Lower lobe of right lung (tissue), 2 donors: ENCODE results near the gene REEP6. TPM values are rescaled to one million over a fixed set of nuclear protein-coding genes. Genes with fewer than 3 reads are reported as not detected.

Source experiments
- ATAC-seq, 2 donors: fragments of 200-7000 bp; cut with Tn5 transposase; one replicate each; pipeline ENCODE4 v1.9.1; 2020 to 2022; ENCODE audit warnings: mild to moderate bottlenecking in 2 of 2, moderate library complexity in 2 of 2
- DNase-seq: peaks from one replicate; pipeline ENCODE4 v3.0.0-alpha.2; 2020
- H3K27ac ChIP-seq: fragments of 200-600 bp; one replicate; pipeline ENCODE4 v1.8.0; 2022
- H3K27me3 ChIP-seq: fragments of 200-600 bp; one replicate; pipeline ENCODE4 v1.8.0; 2022; ENCODE audit warnings: low read depth
- H3K36me3 ChIP-seq: fragments of 200-600 bp; one replicate; pipeline ENCODE4 v1.8.0; 2022; ENCODE audit warnings: mild to moderate bottlenecking
- H3K4me1 ChIP-seq: fragments of 200-600 bp; one replicate; pipeline ENCODE4 v1.8.0; 2022
- H3K4me3 ChIP-seq: fragments of 200-600 bp; one replicate; pipeline ENCODE4 v1.8.0; 2022; ENCODE audit warnings: mild to moderate bottlenecking
- H3K9me3 ChIP-seq: fragments of 200-600 bp; one replicate; pipeline ENCODE4 v1.8.0; 2022
- CTCF ChIP-seq: fragments of 200-600 bp; IDR thresholded peaks from one replicate; pipeline ENCODE4 v1.8.0; 2022; ENCODE audit warnings: antibody characterized with exemption, mild to moderate bottlenecking
- intact Hi-C: fragments of 100-400 bp; cut with DNase I; formaldehyde crosslinking; loops from one replicate; pipeline ENCODE4 v1.11.0; 2022
- total RNA-seq: library from RNA; stranded (reverse); fragmentation: NEBNext Ultra II Directional; extraction: Animal tissue kit (Norgen Biotek cat#: 25700); gene quantifications from one replicate; pipeline ENCODE4 v1.2.1, GENCODE V29; 2021
- donor health status: DM: no; HTN: yes; CAD: no; lungs with severe emphysema.

The REEP6 gene
- total RNA-seq, 1 donor from 2014 or later = 2.5 TPM

GRCh38 chr19:1507763-1508506, 17.0 kb downstream of the REEP6 start:
- no peak for TF ChIP-seq CTCF
- no peaks in the 10 kb centered on the region for H3K36me3 ChIP-seq
- H3K27ac ChIP-seq = peak overlapping the region; percentile 78
- H3K4me1 ChIP-seq = peaks cover 21% of the 10 kb centered on the region
- no peaks in the 10 kb centered on the region for H3K9me3 ChIP-seq
- ATAC-seq (peak; percentile 93 to 94), DNase-seq (peak; percentile 91)
- intact Hi-C loops = no loop called here
- H3K4me3 ChIP-seq = peak overlapping the region; percentile 55
- H3K27me3 ChIP-seq = peaks cover 39% of the 10 kb centered on the region

GRCh38 chr19:1508507-1508856, 17.5 kb downstream of the REEP6 start:
- Histone ChIP-seq H3K27ac (no peak overlapping the region), H3K27me3 (peaks cover 38% of the 10 kb centered on the region), H3K36me3 (no peaks in the 10 kb centered on the region), H3K9me3 (no peaks in the 10 kb centered on the region), H3K4me1 (peaks cover 19% of the 10 kb centered on the region), H3K4me3 (peak overlapping the region; percentile 55)
- ATAC-seq = no peak
- TF ChIP-seq CTCF = no peak
- intact Hi-C loops = no loop called here
- DNase-seq = no peak

- peaks cover 20% of the 10 kb centered on the region for H3K4me1 ChIP-seq
- no peaks in the 10 kb centered on the region for H3K9me3 ChIP-seq
- no peak overlapping the region for H3K4me3 ChIP-seq
- H3K27ac ChIP-seq = no peak overlapping the region
- DNase-seq (no peak), ATAC-seq (no peak)
- intact Hi-C loops = no loop called here
- H3K36me3 ChIP-seq = no peaks in the 10 kb centered on the region
- no peak for TF ChIP-seq CTCF
- peaks cover 42% of the 10 kb centered on the region for H3K27me3 ChIP-seq
These were observed 18.8 kb downstream of the REEP6 start for GRCh38 chr19:1509602-1510441.

GRCh38 chr19:1510442-1510806, 19.4 kb downstream of the REEP6 start:
- DNase-seq (no peak), ATAC-seq (no peak)
- Histone ChIP-seq H3K9me3 (no peaks in the 10 kb centered on the region), H3K27me3 (peaks cover 47% of the 10 kb centered on the region), H3K36me3 (no peaks in the 10 kb centered on the region), H3K4me1 (peaks cover 20% of the 10 kb centered on the region), H3K27ac (no peak overlapping the region), H3K4me3 (no peak overlapping the region)
- no peak for TF ChIP-seq CTCF
- intact Hi-C loops = no loop called here

- no peak for TF ChIP-seq CTCF
- H3K36me3 ChIP-seq = no peaks in the 10 kb centered on the region
- no peaks in the 10 kb centered on the region for H3K9me3 ChIP-seq
- no peak overlapping the region for H3K27ac ChIP-seq
- intact Hi-C loops = no loop called here
- H3K27me3 ChIP-seq = peaks cover 47% of the 10 kb centered on the region
- no peak overlapping the region for H3K4me3 ChIP-seq
- DNase-seq (no peak), ATAC-seq (no peak)
- H3K4me1 ChIP-seq = peaks cover 20% of the 10 kb centered on the region
These were observed 19.8 kb downstream of the REEP6 start for GRCh38 chr19:1510807-1511206.
